Transverse colon (tissue), 4 donors: ENCODE data around the gene QPCT. TPM values are rescaled to one million over a fixed set of nuclear protein-coding genes. Genes with fewer than 3 reads are reported as not detected.

Experiments
- DNase-seq: peaks from one replicate; pipeline ENCODE4 v3.0.0-alpha.2; 2019
- H3K27ac ChIP-seq, 4 donors: fragments of 200-600 bp; sonication (generic); 2 replicates each; pipeline ENCODE4 v1.5.1; 2016 to 2018; ENCODE audit warnings: inconsistent platforms in 4 of 4
- H3K27me3 ChIP-seq: fragments of 200-600 bp; sonication (generic); 2 replicates; pipeline ENCODE4 v1.5.1; 2017; ENCODE audit warnings: inconsistent platforms
- H3K36me3 ChIP-seq, 4 donors: fragments of 200-600 bp; sonication (generic); 2 replicates each; pipeline ENCODE4 v1.5.1; 2017 to 2019; ENCODE audit warnings: inconsistent platforms in 4 of 4
- H3K4me1 ChIP-seq, 4 donors: fragments of 200-600 bp; sonication (generic); 2 replicates each; pipeline ENCODE4 v1.5.1; 2017 to 2020; ENCODE audit warnings: inconsistent platforms in 4 of 4
- H3K4me3 ChIP-seq, 4 donors: fragments of 200-600 bp; sonication (generic); 1 replicate in 1 of 4; 2 replicates in 3 of 4; pipeline versions ENCODE4 v1.5.1 to v1.6.1; 2017 to 2019; ENCODE audit warnings: inconsistent platforms in 4 of 4
- H3K9me3 ChIP-seq, 2 donors: fragments of 200-600 bp; sonication (generic); 2 replicates each; pipeline ENCODE4 v1.5.1; 2017 to 2019; ENCODE audit warnings: inconsistent platforms in 2 of 2
- EP300 ChIP-seq: sonication (generic); formaldehyde crosslinking; IDR thresholded peaks from one replicate; pipeline ENCODE4 v1.6.1; 2017; ENCODE audit warnings: antibody characterized with exemption, low read depth
- POLR2A ChIP-seq: fragments of 450-650 bp; IDR thresholded peaks from one replicate; pipeline ENCODE4 v1.6.1; 2016; ENCODE audit warnings: antibody characterized with exemption, mild to moderate bottlenecking, moderate library complexity
- POLR2AphosphoS5 ChIP-seq, 3 donors: sonication (generic); formaldehyde crosslinking; IDR thresholded peaks; one replicate each; pipeline ENCODE4 v1.6.1; 2016; ENCODE audit warnings: antibody characterized with exemption in 3 of 3
- WGBS, 2 donors: methylation state at CpG; one replicate each; pipeline ENCODE4 v1.1.5; 2018; ENCODE audit warnings: low coverage in 1 of 2; 5-methylcytosine and 5-hydroxymethylcytosine counted together
- in situ Hi-C, 4 donors: fragments of 200-750 bp; cut with MboI; loops; one replicate each; pipeline versions ENCODE4 v1.15.0 to v1.15.1; 2017; ENCODE audit warnings: low sequenced_read_pairs in 3 of 4, low pct_ligation_motif_present in 1 of 4, low pct_unique_long_range_greater_than_20kb in 1 of 4
- intact Hi-C: fragments of 100-400 bp; cut with DNase I; formaldehyde crosslinking; loops from one replicate; pipeline ENCODE4 v1.15.1; 2023; ENCODE audit warnings: low total_unique reads
- total RNA-seq, 4 donors: library from RNA; depleted of rRNA; stranded (reverse); fragments of >200 nt; gene quantifications; one replicate each; pipeline ENCODE4 v1.1.0, GENCODE V29; 2016
- TF ChIP-seq, protein P1 (sequence below), 5 experiments: fragments of 200-600 bp in 3 of 5; fragments of 450-650 bp in 2 of 5; sonication (generic) in 3 of 5; IDR thresholded peaks; 1 replicate in 2 of 5; 2 replicates in 3 of 5; pipeline ENCODE4 v1.5.1; 2016 to 2017; ENCODE audit warnings: antibody characterized with exemption in 5 of 5, inconsistent platforms in 3 of 5, mild to moderate bottlenecking in 2 of 5, moderate library complexity in 1 of 5

The QPCT gene
- total RNA-seq, 4 donors from 2014 or later: 1.6 to 34.4 (median 14.3) TPM

DNA sequence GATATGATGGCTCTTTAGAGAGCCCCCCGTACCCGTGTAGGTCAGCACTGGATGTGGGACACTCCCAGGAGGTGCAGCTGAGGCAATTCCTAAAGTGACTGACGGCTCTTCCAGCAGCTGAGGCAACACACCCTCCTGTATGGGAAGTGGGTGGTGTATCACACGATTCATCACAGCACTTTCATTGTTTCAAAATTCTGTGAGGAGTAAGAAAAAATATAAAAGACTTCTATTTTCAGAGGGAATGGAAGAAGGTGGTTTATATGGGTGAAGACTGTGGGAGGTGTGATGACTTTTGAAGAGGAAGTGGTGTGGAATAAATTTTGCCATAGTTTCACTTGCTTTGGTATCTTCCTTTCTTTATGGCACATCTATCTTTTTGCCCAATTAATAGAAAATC, 22.3 kb downstream of the QPCT start:
- 14 to 62% methylated on average over 1 to 4 of the region's 4 CpGs for WGBS, 2 donors
- H3K27ac ChIP-seq: no peak overlapping the region
- intact Hi-C loops (loop anchor here (1.0 kb wide), 1 partner anchor 24 kb away; no protein-coding TSS in a partner anchor), in situ Hi-C loops (no loop called here)
- H3K4me1 ChIP-seq: peaks cover 0 to 6% (median 0%) of the 10 kb centered on the region in 4 donors
- TF ChIP-seq POLR2A (no peak), EP300 (no peak), POLR2AphosphoS5 (IDR thresholded peaks at IDR 0.05) (no peak)
- TF ChIP-seq, protein P1, sequence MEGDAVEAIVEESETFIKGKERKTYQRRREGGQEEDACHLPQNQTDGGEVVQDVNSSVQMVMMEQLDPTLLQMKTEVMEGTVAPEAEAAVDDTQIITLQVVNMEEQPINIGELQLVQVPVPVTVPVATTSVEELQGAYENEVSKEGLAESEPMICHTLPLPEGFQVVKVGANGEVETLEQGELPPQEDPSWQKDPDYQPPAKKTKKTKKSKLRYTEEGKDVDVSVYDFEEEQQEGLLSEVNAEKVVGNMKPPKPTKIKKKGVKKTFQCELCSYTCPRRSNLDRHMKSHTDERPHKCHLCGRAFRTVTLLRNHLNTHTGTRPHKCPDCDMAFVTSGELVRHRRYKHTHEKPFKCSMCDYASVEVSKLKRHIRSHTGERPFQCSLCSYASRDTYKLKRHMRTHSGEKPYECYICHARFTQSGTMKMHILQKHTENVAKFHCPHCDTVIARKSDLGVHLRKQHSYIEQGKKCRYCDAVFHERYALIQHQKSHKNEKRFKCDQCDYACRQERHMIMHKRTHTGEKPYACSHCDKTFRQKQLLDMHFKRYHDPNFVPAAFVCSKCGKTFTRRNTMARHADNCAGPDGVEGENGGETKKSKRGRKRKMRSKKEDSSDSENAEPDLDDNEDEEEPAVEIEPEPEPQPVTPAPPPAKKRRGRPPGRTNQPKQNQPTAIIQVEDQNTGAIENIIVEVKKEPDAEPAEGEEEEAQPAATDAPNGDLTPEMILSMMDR (IDR thresholded peaks at IDR 0.05): no peak
- H3K36me3 ChIP-seq: no peaks in the 10 kb centered on the region
- no peaks in the 10 kb centered on the region for H3K27me3 ChIP-seq
- DNase-seq: no peak
- H3K9me3 ChIP-seq: no peaks in the 10 kb centered on the region
- H3K4me3 ChIP-seq: no peak overlapping the region

DNA sequence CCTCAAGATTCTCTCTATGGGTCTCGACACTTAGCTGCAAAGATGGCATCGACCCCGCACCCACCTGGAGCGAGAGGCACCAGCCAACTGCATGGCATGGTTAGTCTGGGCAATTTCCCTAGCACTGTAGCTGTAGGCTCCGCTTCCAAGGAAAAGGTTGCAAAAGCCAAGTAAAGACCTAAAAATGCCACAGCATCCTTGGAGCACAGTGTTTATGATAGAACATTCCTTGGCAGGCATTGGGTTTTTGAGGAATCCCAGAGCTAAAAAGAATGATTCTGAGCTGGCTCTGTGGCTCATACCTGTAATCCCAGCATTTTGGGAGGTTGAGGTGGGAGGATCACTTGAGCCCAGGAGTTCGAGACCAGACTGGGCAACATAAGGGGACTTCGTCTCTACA, 22.9 kb downstream of the QPCT start:
- peaks cover 0 to 6% (median 0%) of the 10 kb centered on the region in 4 donors for H3K4me1 ChIP-seq
- DNase-seq: no peak
- H3K4me3 ChIP-seq: no peak overlapping the region
- H3K27ac ChIP-seq: peak overlapping the region in 1 of 4 donors; percentile 26
- TF ChIP-seq POLR2A: no peak
- TF ChIP-seq, protein P1 (IDR thresholded peaks at IDR 0.05): no peak
- H3K36me3 ChIP-seq: no peaks in the 10 kb centered on the region
- in situ Hi-C loops (no loop called here), intact Hi-C loops (no loop called here)
- no peaks in the 10 kb centered on the region for H3K27me3 ChIP-seq
- H3K9me3 ChIP-seq: no peaks in the 10 kb centered on the region
- WGBS, 2 donors: 84 to 90% methylated on average over 2 to 7 of the region's 7 CpGs

DNA sequence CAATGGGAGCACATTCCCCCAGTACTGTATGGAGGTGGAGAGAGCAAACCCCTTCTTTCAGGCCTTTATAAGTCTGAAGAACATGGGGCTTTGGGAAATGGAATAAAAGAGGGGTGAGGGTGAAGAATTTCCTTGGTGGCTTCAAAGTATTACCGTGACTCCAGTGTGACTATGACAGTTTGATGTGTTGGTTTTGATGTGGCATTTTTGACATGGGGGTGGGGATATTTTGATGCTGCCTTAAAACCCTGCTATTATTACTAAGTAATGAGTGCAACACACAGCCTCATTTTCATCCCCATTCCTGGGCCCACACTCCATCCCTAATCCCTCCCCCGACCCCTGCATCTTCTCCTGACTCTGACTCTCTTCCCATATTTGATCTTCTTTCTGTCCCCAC, 23.6 kb downstream of the QPCT start:
- in situ Hi-C loops: no loop called here

DNA sequence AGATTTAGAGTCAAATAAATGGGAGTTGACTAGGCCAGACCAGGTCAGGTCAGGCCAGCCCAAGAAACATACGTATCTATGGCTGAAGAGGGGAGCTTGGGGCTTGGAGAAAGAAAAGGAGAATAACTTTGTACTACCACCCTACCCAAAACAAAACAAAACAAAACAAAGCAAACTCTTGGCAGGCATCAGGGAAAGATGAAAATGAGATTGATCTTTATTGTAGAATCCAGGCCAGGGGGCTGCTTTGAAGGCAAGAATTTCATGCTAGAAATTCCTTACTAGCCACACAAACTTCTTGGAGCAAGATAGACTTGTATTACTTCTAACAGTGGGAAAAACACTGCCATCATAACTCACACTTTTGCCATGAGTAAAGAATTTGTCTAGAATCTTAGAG, 26.2 kb downstream of the QPCT start:
- Histone ChIP-seq H3K9me3 (no peaks in the 10 kb centered on the region), H3K36me3 (no peaks in the 10 kb centered on the region), H3K4me1 (peaks cover 0 to 6% (median 0%) of the 10 kb centered on the region in 4 donors), H3K4me3 (no peak overlapping the region), H3K27me3 (no peaks in the 10 kb centered on the region), H3K27ac (no peak overlapping the region)
- intact Hi-C loops: no loop called here
- TF ChIP-seq EP300 (no peak), POLR2A (no peak), POLR2AphosphoS5 (IDR thresholded peaks at IDR 0.05) (no peak)
- TF ChIP-seq, protein P1 (IDR thresholded peaks at IDR 0.05): no peak
- 80 to 81% methylated on average over 1 of the region's 1 CpG for WGBS, 2 donors
- in situ Hi-C loops: no loop called here
- no peak for DNase-seq

More for the DNA sequence above, 23.6 kb downstream of the QPCT start:
- H3K9me3 ChIP-seq: no peaks in the 10 kb centered on the region
- no peak for DNase-seq
- intact Hi-C loops: no loop called here
- no peaks in the 10 kb centered on the region for H3K27me3 ChIP-seq
- H3K36me3 ChIP-seq: no peaks in the 10 kb centered on the region
- no peak overlapping the region for H3K4me3 ChIP-seq
- TF ChIP-seq POLR2A (no peak), EP300 (no peak), POLR2AphosphoS5 (IDR thresholded peaks at IDR 0.05) (no peak)
- TF ChIP-seq, protein P1 (IDR thresholded peaks at IDR 0.05): no peak
- H3K4me1 ChIP-seq: peaks cover 0 to 6% (median 0%) of the 10 kb centered on the region in 4 donors
- WGBS, 2 donors: 92 to 100% methylated on average over 1 to 2 of the region's 2 CpGs
- H3K27ac ChIP-seq: peak overlapping the region in 1 of 4 donors; percentile 26
